HL-60 (cell line): Measurements from ENCODE around the gene ATP13A3.

Experiments used
- GABPA ChIP-seq: IDR thresholded peaks from 2 replicates; pipeline ENCODE4 v1.6.1; 2012; ENCODE audit warnings: low read depth
- POLR2AphosphoS5 ChIP-seq: IDR thresholded peaks from 2 replicates; pipeline ENCODE4 v1.6.1; 2012; ENCODE audit warnings: low read depth
- SPI1 ChIP-seq: IDR thresholded peaks from 2 replicates; pipeline ENCODE4 v1.6.1; 2012; ENCODE audit warnings: low read depth, mild to moderate bottlenecking, borderline replicate concordance
- TF ChIP-seq, protein P1 (sequence below): IDR thresholded peaks from one replicate; pipeline ENCODE4 v1.5.1; 2011; ENCODE audit warnings: low read length, control low read depth, inconsistent platforms; ENCODE audit not compliant: insufficient read depth
- TF ChIP-seq, protein P2 (sequence below): IDR thresholded peaks from 2 replicates; pipeline ENCODE4 v1.6.1; 2012; ENCODE audit warnings: low read depth; ENCODE audit not compliant: insufficient replicate concordance

DNA sequence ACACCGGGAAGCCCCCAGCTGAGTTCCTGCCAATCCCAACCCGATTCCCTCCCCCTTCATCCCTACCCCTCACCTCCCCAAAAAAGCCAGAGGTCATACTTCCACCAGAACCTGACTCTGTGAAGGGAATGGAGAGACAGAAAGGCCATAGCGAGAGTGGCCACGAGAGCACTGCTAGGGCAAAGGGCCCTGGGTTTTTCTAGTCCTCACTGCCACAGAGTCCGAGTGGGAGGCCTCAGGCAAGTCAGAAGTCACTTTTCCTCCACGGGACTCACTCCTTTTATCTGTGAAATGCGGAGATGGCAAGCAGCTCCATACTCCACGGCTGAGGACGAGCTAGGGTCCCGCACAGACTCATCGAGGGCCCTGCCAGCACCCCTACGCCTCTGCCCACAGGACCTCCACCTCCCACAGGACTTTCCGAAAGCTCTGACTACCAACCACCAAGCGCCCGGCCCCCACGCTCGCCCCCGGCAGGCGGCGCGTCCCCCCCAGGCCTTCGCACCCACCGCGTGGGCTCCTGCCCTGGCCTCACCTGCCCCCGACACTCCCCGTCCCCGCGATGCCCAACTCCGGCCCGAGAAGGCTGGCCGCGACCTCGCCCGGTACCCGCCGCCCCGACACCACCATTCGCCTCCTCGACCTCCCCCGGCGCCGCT, 792 bp downstream of the ATP13A3 start:
- TF ChIP-seq, protein P1, sequence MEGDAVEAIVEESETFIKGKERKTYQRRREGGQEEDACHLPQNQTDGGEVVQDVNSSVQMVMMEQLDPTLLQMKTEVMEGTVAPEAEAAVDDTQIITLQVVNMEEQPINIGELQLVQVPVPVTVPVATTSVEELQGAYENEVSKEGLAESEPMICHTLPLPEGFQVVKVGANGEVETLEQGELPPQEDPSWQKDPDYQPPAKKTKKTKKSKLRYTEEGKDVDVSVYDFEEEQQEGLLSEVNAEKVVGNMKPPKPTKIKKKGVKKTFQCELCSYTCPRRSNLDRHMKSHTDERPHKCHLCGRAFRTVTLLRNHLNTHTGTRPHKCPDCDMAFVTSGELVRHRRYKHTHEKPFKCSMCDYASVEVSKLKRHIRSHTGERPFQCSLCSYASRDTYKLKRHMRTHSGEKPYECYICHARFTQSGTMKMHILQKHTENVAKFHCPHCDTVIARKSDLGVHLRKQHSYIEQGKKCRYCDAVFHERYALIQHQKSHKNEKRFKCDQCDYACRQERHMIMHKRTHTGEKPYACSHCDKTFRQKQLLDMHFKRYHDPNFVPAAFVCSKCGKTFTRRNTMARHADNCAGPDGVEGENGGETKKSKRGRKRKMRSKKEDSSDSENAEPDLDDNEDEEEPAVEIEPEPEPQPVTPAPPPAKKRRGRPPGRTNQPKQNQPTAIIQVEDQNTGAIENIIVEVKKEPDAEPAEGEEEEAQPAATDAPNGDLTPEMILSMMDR = no peak
- no peak for TF ChIP-seq POLR2AphosphoS5
- TF ChIP-seq, protein P2, sequence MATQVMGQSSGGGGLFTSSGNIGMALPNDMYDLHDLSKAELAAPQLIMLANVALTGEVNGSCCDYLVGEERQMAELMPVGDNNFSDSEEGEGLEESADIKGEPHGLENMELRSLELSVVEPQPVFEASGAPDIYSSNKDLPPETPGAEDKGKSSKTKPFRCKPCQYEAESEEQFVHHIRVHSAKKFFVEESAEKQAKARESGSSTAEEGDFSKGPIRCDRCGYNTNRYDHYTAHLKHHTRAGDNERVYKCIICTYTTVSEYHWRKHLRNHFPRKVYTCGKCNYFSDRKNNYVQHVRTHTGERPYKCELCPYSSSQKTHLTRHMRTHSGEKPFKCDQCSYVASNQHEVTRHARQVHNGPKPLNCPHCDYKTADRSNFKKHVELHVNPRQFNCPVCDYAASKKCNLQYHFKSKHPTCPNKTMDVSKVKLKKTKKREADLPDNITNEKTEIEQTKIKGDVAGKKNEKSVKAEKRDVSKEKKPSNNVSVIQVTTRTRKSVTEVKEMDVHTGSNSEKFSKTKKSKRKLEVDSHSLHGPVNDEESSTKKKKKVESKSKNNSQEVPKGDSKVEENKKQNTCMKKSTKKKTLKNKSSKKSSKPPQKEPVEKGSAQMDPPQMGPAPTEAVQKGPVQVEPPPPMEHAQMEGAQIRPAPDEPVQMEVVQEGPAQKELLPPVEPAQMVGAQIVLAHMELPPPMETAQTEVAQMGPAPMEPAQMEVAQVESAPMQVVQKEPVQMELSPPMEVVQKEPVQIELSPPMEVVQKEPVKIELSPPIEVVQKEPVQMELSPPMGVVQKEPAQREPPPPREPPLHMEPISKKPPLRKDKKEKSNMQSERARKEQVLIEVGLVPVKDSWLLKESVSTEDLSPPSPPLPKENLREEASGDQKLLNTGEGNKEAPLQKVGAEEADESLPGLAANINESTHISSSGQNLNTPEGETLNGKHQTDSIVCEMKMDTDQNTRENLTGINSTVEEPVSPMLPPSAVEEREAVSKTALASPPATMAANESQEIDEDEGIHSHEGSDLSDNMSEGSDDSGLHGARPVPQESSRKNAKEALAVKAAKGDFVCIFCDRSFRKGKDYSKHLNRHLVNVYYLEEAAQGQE = no peak
- no peak for TF ChIP-seq GABPA
- no peak for TF ChIP-seq SPI1
